HepG2 (cell line): ENCODE data around the gene RABGAP1. TPM values are rescaled to one million over a fixed set of nuclear protein-coding genes. Genes with fewer than 3 reads are reported as not detected.

ENCODE experiments used
- BCL3 ChIP-seq: sonication (generic); formaldehyde crosslinking; IDR thresholded peaks from 2 replicates; pipeline ENCODE4 v1.5.1; 2020; ENCODE audit warnings: mild to moderate bottlenecking, missing genetic modification reagents, moderate library complexity
- CHD2 ChIP-seq: IDR thresholded peaks from 2 replicates; pipeline ENCODE4 v1.6.1; 2011; ENCODE audit warnings: low read depth, low read length, improper control_type of control experiment
- KDM3A ChIP-seq: IDR thresholded peaks from 2 replicates; pipeline ENCODE4 v1.6.1; 2018; ENCODE audit warnings: low read depth, missing compliant biosample characterization
- MTA1 ChIP-seq: sonication (generic); formaldehyde crosslinking; IDR thresholded peaks from 2 replicates; pipeline ENCODE4 v1.4.0; 2020; ENCODE audit warnings: missing genetic modification reagents, mild to moderate bottlenecking, borderline replicate concordance
- REL ChIP-seq: sonication (generic); formaldehyde crosslinking; conservative IDR thresholded peaks from 2 replicates; pipeline ENCODE4 v1.8.0; 2022; ENCODE audit warnings: mild to moderate bottlenecking, missing genetic modification reagents, moderate library complexity
- ZBTB38 ChIP-seq: sonication (generic); formaldehyde crosslinking; IDR thresholded peaks from 2 replicates; pipeline ENCODE4 v1.5.1; 2020; ENCODE audit warnings: mild to moderate bottlenecking, missing genetic modification reagents
- ZBTB44 ChIP-seq: sonication (generic); formaldehyde crosslinking; IDR thresholded peaks from 2 replicates; pipeline ENCODE4 v1.4.0; 2020; ENCODE audit warnings: missing genetic modification reagents
- ZFP1 ChIP-seq: IDR thresholded peaks from 2 replicates; pipeline ENCODE4 v1.6.1; 2016
- ZNF282 ChIP-seq: fragments of 450-650 bp; IDR thresholded peaks from 2 replicates; pipeline ENCODE4 v1.6.1; 2018; ENCODE audit not compliant: partially characterized antibody
- ZNF317 ChIP-seq: sonication (generic); formaldehyde crosslinking; IDR thresholded peaks from 2 replicates; pipeline ENCODE4 v1.5.0; 2020; ENCODE audit warnings: mild to moderate bottlenecking, missing genetic modification reagents
- ZNF318 ChIP-seq: sonication (generic); formaldehyde crosslinking; IDR thresholded peaks from 2 replicates; pipeline ENCODE4 v1.4.0; 2020; ENCODE audit warnings: mild to moderate bottlenecking, missing genetic modification reagents
- ZNF607 ChIP-seq: sonication (generic); formaldehyde crosslinking; IDR thresholded peaks from 2 replicates; pipeline ENCODE4 v1.5.1; 2020; ENCODE audit warnings: missing genetic modification reagents, mild to moderate bottlenecking, borderline replicate concordance
- ZNF704 ChIP-seq: sonication (generic); formaldehyde crosslinking; IDR thresholded peaks from 2 replicates; pipeline ENCODE4 v1.8.1; 2023; ENCODE audit warnings: mild to moderate bottlenecking, inconsistent platforms, moderate library complexity, missing genetic modification reagents, borderline replicate concordance
- ZNF709 ChIP-seq: sonication (generic); formaldehyde crosslinking; IDR thresholded peaks from 2 replicates; pipeline ENCODE4 v1.5.0; 2020; ENCODE audit warnings: mild to moderate bottlenecking, missing genetic modification reagents
- ZNF83 ChIP-seq: sonication (generic); formaldehyde crosslinking; IDR thresholded peaks from 2 replicates; pipeline ENCODE4 v1.4.0; 2020; ENCODE audit warnings: missing genetic modification reagents, mild to moderate bottlenecking, borderline replicate concordance
- polyA plus RNA-seq, 8 experiments: library from polyadenylated mRNA; depleted of rRNA in 3 of 8; stranded (reverse) in 7 of 8; unstranded in 1 of 8; fragments of >200 nt; fragmentation: Illumina TruSeq in 4 of 8; extraction: Trizol in 4 of 8; gene quantifications; 2 replicates each; pipeline versions ENCODE4 v1.2.1 to v1.2.3, GENCODE V29; 2011 to 2016; ENCODE audit warnings: low read depth in 4 of 8, missing spikeins in 1 of 8, mixed read lengths in 1 of 8; ENCODE audit not compliant: insufficient read depth in 1 of 8
- total RNA-seq, 5 experiments: library from RNA; depleted of rRNA; stranded (reverse); fragments of >200 nt; fragmentation: Illumina TruSeq; extraction: Trizol; gene quantifications; 2 replicates each; pipeline ENCODE4 v1.2.3, GENCODE V29; 2016; ENCODE audit warnings: low read depth in 1 of 5

Gene RABGAP1
- total and polyA plus RNA-seq, 2 of the 13 experiments (the other 11 are each of a cell fraction or from before 2014, with no cell fraction given) = 19.1 to 19.3 TPM

- TF ChIP-seq ZNF704 (0 out of 2 replicates have a peak, but pooled peaks have one; percentile 26), ZFP1 (CRISPR knock-in tag) (no peak), BCL3 (CRISPR knock-in tag) (no peak), ZNF317 (peak; percentile 100), ZNF83 (CRISPR knock-in tag) (no peak), ZNF282 (no peak), REL (CRISPR knock-in tag) (no peak), KDM3A (no peak), ZBTB38 (CRISPR knock-in tag) (no peak), ZBTB44 (no peak), MTA1 (CRISPR knock-in tag) (no peak), ZNF607 (CRISPR knock-in tag) (0 out of 2 replicates have a peak, but pooled peaks have one; percentile 20), ZNF318 (CRISPR knock-in tag) (0 out of 2 replicates have a peak, but pooled peaks have one; percentile 28), ZNF709 (CRISPR knock-in tag) (0 out of 2 replicates have a peak, but pooled peaks have one; percentile 44), CHD2 (no peak)
- TF ChIP-seq, all 625 proteins: peak for 17
These were observed 419 bp upstream of the RABGAP1 start (continued) for GRCh38 chr9:122940454-122940748.
